SK-N-SH treated with all-trans-retinoic acid at 6 μM for 48 hours (cell line): ENCODE measurements around the gene TPP2.

ENCODE experiments used
- ATAC-seq: fragments of 200-7000 bp; cut with Tn5 transposase; 3 replicates; pipeline ENCODE4 v1.9.1; 2020; ENCODE audit warnings: mild to moderate bottlenecking, moderate library complexity
- ARNTL ChIP-seq: fragments of 450-650 bp; formaldehyde crosslinking; IDR thresholded peaks from 2 replicates; pipeline ENCODE4 v1.5.0; 2020; ENCODE audit warnings: low read depth, mild to moderate bottlenecking, moderate library complexity, borderline replicate concordance
- BACH2 ChIP-seq: fragments of 250-450 bp; sonication (Bioruptor Pico); IDR thresholded peaks from 2 replicates; pipeline ENCODE4 v1.9.0; 2021; ENCODE audit warnings: mild to moderate bottlenecking, borderline replicate concordance
- CREB5 ChIP-seq: fragments of 250-450 bp; sonication (Bioruptor Pico); IDR thresholded peaks from 2 replicates; pipeline ENCODE4 v1.5.1; 2020; ENCODE audit warnings: low read depth, mild to moderate bottlenecking, moderate library complexity
- CSDC2 ChIP-seq: fragments of 250-450 bp; sonication (Bioruptor Pico); IDR thresholded peaks from 2 replicates; pipeline ENCODE4 v1.5.0; 2020; ENCODE audit warnings: mild to moderate bottlenecking, moderate library complexity
- CSRNP3 ChIP-seq: fragments of 250-450 bp; sonication (Bioruptor Pico); IDR thresholded peaks from 2 replicates; pipeline ENCODE4 v1.5.1; 2021; ENCODE audit warnings: mild to moderate bottlenecking, moderate library complexity
- ESRRG ChIP-seq: fragments of 250-450 bp; sonication (Bioruptor Pico); IDR thresholded peaks from 2 replicates; pipeline ENCODE4 v1.6.1; 2021; ENCODE audit warnings: mild to moderate bottlenecking
- GLIS3 ChIP-seq: fragments of 250-450 bp; sonication (Bioruptor Pico); IDR thresholded peaks from 2 replicates; pipeline ENCODE4 v1.5.0; 2020; ENCODE audit warnings: mild to moderate bottlenecking, moderate library complexity
- ISL1 ChIP-seq: fragments of 250-450 bp; sonication (Bioruptor Pico); IDR thresholded peaks from 2 replicates; pipeline ENCODE4 v2.1.2; 2022; ENCODE audit warnings: mild to moderate bottlenecking, moderate library complexity
- PATZ1 ChIP-seq: fragments of 250-450 bp; sonication (Bioruptor Pico); IDR thresholded peaks from 2 replicates; pipeline ENCODE4 v1.8.0; 2020; ENCODE audit warnings: mild to moderate bottlenecking, moderate library complexity, borderline replicate concordance
- POU6F1 ChIP-seq: fragments of 250-450 bp; sonication (Bioruptor Pico); IDR thresholded peaks from 2 replicates; pipeline ENCODE4 v1.8.0; 2021; ENCODE audit warnings: low read depth, mild to moderate bottlenecking, moderate library complexity, borderline replicate concordance
- PPARA ChIP-seq: fragments of 250-450 bp; sonication (Bioruptor Pico); IDR thresholded peaks from 2 replicates; pipeline ENCODE4 v1.5.0; 2020; ENCODE audit warnings: mild to moderate bottlenecking, borderline replicate concordance
- RARB ChIP-seq: fragments of 250-450 bp; sonication (Bioruptor Pico); IDR thresholded peaks from 2 replicates; pipeline ENCODE4 v1.8.0; 2021; ENCODE audit warnings: mild to moderate bottlenecking, moderate library complexity
- SNAI2 ChIP-seq: fragments of 250-450 bp; sonication (Bioruptor Pico); IDR thresholded peaks from 2 replicates; pipeline ENCODE4 v1.5.0; 2020; ENCODE audit warnings: mild to moderate bottlenecking, moderate library complexity
- TCF4 ChIP-seq: fragments of 250-450 bp; sonication (Bioruptor Pico); IDR thresholded peaks from 2 replicates; pipeline ENCODE4 v1.8.0; 2021; ENCODE audit warnings: mild to moderate bottlenecking, moderate library complexity, borderline replicate concordance
- TOX ChIP-seq: fragments of 250-450 bp; sonication (Bioruptor Pico); IDR thresholded peaks from 2 replicates; pipeline ENCODE4 v1.8.0; 2021; ENCODE audit warnings: mild to moderate bottlenecking, moderate library complexity, borderline replicate concordance
- TSHZ2 ChIP-seq: fragments of 250-450 bp; sonication (Bioruptor Pico); IDR thresholded peaks from 2 replicates; pipeline ENCODE4 v1.5.0; 2020; ENCODE audit warnings: mild to moderate bottlenecking, moderate library complexity
- ZC3H10 ChIP-seq: fragments of 250-450 bp; sonication (Bioruptor Pico); IDR thresholded peaks from 2 replicates; pipeline ENCODE4 v1.5.1; 2021; ENCODE audit warnings: mild to moderate bottlenecking, moderate library complexity
- ZFP3 ChIP-seq: fragments of 250-450 bp; sonication (Bioruptor Pico); IDR thresholded peaks from 2 replicates; pipeline ENCODE4 v1.5.0; 2020; ENCODE audit warnings: mild to moderate bottlenecking, moderate library complexity
- ZFP30 ChIP-seq: fragments of 450-650 bp; formaldehyde crosslinking; IDR thresholded peaks from 2 replicates; pipeline ENCODE4 v1.5.0; 2022; ENCODE audit warnings: mild to moderate bottlenecking, moderate library complexity
- ZNF565 ChIP-seq: fragments of 450-650 bp; formaldehyde crosslinking; conservative IDR thresholded peaks from 2 replicates; pipeline ENCODE4 v1.5.0; 2020; ENCODE audit warnings: low read depth, mild to moderate bottlenecking, moderate library complexity
- ZNF70 ChIP-seq: fragments of 450-650 bp; formaldehyde crosslinking; IDR thresholded peaks from 2 replicates; pipeline ENCODE4 v1.5.0; 2020; ENCODE audit warnings: mild to moderate bottlenecking, moderate library complexity
- ZNF8 ChIP-seq: fragments of 450-650 bp; formaldehyde crosslinking; IDR thresholded peaks from 2 replicates; pipeline ENCODE4 v1.5.0; 2020; ENCODE audit warnings: mild to moderate bottlenecking, moderate library complexity

Gene TPP2

GRCh38 chr13:102617697-102618350 lies 21.0 kb downstream of the TPP2 start (continued):
- TF ChIP-seq ZNF565 (no peak), ZNF70 (CRISPR knock-in tag) (no peak), ARNTL (no peak), ISL1 (CRISPR knock-in tag) (no peak), TOX (CRISPR knock-in tag) (no peak)
- TF ChIP-seq, all 23 proteins: peak for 0

GRCh38 chr13:102620516-102620915 lies 23.7 kb downstream of the TPP2 start:
- TF ChIP-seq PPARA (no peak), GLIS3 (CRISPR knock-in tag) (no peak), ZFP30 (CRISPR knock-in tag) (no peak), CSDC2 (CRISPR knock-in tag) (no peak), ZNF8 (CRISPR knock-in tag) (no peak), ZFP3 (CRISPR knock-in tag) (no peak), RARB (no peak)
- no peak for ATAC-seq

GRCh38 chr13:102626928-102627327 lies 30.1 kb downstream of the TPP2 start:
- no peak for ATAC-seq
- no peak for TF ChIP-seq BACH2 (CRISPR knock-in tag)
- no peak for TF ChIP-seq TOX (CRISPR knock-in tag)
- TF ChIP-seq RARB, result no peak
- TF ChIP-seq CSDC2 (CRISPR knock-in tag), result no peak
- no peak for TF ChIP-seq TCF4
- TF ChIP-seq ARNTL, result no peak

- TF ChIP-seq SNAI2 (CRISPR knock-in tag) (no peak), ZFP30 (CRISPR knock-in tag) (no peak), CSDC2 (CRISPR knock-in tag) (no peak), ESRRG (CRISPR knock-in tag) (no peak), CREB5 (CRISPR knock-in tag) (no peak), ZNF565 (no peak), POU6F1 (CRISPR knock-in tag) (no peak), CSRNP3 (CRISPR knock-in tag) (no peak), ZC3H10 (no peak), TOX (CRISPR knock-in tag) (no peak), ZNF70 (CRISPR knock-in tag) (no peak), BACH2 (CRISPR knock-in tag) (no peak), ZFP3 (CRISPR knock-in tag) (no peak), TSHZ2 (CRISPR knock-in tag) (no peak), PATZ1 (CRISPR knock-in tag) (no peak), PPARA (no peak), TCF4 (no peak)
- no peak for ATAC-seq
Measured at GRCh38 chr13:102628559-102628958, 31.8 kb downstream of the TPP2 start.
